ENCODE results near the gene LPO.

The LPO gene

GRCh38 chr17:58306131-58306951, 68.0 kb downstream of the LPO start:
- no peak for DNase-seq

- no peak for DNase-seq
Observed at GRCh38 chr17:58307468-58308172, 69.2 kb downstream of the LPO start.

GRCh38 chr17:58308173-58308984, 70.0 kb downstream of the LPO start:
- DNase-seq, result no peak

- DNase-seq, result no peak
Observed at GRCh38 chr17:58308985-58309917, 70.9 kb downstream of the LPO start.

DNA sequence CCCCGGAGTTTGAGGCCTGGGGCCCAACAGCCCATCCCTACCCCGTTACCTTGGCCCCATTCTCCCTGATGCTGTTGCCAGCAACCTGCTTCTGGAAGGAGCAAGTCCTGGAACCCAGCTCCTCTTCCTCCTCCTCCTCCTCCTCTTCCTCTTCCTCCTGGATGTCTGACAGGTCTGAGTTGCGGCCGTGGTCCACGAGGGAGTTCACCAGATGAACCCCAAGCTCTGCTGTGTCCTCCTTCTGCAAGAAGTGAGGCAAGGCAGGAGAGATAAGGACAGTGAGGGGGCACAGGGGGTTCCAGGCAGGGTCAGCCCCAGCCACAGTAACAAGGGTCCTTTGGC, 71.5 kb downstream of the LPO start:
- no peak for DNase-seq

GRCh38 chr17:58310511-58311428, 72.4 kb downstream of the LPO start:
- no peak for DNase-seq

GRCh38 chr17:58311429-58311894, 73.1 kb downstream of the LPO start:
- no peak for DNase-seq

GRCh38 chr17:58312021-58312630, 73.7 kb downstream of the LPO start:
- DNase-seq, result no peak

DNA sequence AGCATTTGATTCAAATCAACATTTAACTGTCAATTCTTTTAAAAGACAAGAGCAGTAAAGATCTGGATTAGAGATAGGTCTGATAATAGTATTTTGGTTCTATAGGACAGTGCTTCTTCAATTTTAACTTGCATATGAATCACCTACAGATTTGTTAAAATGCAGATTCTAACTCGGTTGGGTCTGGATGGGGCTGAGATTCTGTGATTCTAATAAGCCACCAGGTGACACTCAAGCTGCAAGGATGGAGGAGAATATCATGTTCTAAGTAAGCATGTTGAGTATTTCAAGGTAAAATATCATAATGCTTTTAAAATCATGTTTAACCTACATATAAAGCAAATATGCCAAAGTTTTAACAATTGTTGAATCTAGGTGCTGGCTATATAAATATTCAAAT, 74.4 kb downstream of the LPO start:
- no peak for DNase-seq

- DNase-seq, result no peak
Observed at GRCh38 chr17:58313815-58314705, 75.7 kb downstream of the LPO start.

DNA sequence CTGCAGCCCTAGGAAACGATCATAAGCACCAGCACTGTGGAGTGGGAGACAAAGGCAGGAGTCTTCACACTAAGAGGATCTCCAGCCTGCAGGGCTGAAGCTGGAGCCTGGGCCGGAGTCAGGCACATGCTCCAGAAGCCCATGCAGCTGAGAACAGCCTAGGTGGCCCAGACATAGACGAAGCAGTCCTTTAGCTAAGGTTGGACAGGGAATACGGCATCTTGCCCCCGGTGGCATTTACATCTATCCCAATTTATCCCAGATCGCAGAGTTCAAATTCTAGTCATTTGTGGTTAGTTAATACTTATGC, 76.3 kb downstream of the LPO start:
- no peak for DNase-seq

DNA sequence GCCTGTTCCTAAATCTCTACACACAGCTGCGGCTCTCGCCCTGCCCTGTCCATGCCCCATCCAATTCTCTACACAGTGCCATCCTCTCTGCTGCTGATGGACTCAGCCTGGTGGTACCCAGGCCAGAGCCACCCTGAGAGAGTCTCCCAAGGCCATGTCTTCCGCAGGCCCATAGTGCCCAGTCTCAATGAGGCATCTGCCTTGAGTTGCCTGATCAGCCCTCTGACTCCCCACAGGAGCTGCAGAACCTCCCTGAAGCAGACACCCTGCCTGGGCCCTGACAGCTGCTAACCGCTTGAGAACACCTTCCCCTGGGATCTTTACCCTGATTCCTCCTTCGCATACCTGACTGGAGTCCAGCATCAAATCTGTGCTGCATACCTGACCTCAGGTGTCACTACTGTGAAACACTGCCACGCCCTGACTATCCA, 76.9 kb downstream of the LPO start:
- DNase-seq, result no peak

DNA sequence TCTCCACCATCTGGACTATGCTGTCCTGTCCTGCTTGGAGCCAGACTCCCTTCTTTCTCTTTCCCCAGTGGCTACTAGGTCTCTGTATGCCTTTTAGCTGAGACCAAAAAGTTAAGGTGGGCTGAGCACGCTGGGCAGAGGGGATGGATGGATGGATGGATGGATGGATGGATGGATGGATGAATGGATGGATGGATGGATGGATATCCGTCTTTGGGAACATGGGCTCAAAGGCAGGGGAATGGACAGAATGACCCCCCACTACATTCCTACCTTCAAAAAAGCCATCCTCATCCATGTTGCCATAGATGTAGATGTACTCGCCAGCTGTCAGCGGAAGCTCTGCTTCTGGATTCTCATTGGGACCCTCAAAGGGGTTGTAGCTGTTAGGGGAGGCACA, 77.4 kb downstream of the LPO start:
- DNase-seq, result no peak

DNA sequence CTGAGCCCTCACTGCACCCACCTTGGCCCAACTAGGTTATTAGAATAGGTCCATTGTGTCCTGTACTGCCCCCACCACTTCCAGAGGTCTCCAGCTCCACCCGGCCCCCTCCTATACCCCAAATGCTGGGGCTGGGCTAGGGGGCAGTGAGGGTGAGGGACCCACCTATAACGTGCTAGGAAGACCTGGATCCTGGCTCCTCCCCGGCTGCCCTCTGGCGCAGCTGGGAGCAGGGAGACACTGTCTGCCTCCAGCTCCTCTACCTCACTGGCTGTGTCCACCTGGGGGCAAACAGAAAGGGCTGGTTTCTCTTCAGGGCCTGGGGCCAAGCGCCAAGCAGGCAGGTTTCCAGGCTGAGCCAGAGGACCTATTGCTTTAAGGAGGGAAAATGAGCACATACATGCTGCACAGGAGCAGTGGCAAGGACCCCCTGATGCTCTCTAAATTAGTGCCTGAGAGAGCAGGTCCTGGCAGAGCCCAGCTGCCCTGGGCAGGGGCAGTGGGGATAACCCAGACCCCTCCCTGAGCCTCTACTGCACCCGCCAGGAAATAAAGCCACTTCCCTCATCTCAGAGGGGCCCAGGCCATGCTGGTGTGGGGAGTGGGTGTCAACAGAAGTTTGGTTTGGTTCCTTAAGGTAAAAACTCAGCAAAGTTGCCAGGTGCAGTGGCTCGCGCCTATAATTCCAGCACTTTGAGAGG, 78.0 kb downstream of the LPO start:
- no peak for DNase-seq

DNA sequence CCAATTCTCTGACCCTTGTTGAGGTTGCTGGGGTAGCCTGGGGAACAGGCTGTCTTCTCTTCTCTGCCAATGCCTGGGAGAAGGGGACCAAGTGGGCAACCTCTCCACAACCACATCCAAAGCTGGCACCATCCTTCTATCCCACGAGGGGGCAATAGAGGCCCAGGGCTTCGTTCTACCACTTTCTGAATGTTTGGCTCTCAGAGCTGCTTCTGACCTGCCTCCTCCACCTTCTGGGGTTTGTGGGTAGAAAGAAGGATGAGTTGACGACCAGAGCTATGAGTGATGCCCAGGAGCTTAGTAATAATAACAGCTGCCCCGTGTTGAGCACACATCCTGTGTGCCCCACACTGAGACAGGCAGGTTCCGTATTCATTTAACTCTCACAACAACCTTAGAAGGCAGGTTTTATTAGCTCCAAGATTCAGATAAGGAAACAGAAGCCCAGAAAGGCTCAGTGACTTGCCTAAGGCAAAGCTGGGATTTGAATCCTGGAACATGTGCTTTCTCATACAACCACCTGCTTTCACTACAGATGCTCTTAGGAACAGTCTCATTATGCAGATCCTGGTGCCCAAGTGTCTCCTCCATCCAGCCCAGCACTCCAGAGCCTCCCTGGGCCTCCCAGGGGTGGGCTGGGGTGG, 79.2 kb downstream of the LPO start:
- DNase-seq, result peak; percentile 61

- DNase-seq, result no peak
Observed at GRCh38 chr17:58318065-58318481, 79.7 kb downstream of the LPO start.
